Thymus (tissue), 11 donors: ENCODE data around the gene NKAIN2. TPM values are rescaled to one million over a fixed set of nuclear protein-coding genes. Genes with fewer than 3 reads are reported as not detected.

ENCODE experiments used
- DNase-seq, 9 donors: peaks; one replicate each; pipeline ENCODE4 v3.0.0-alpha.2; 2013; ENCODE audit warnings: low spot score in 9 of 9, low read depth in 6 of 9, missing footprints in 1 of 9
- H3K27ac ChIP-seq, 2 donors: one replicate each; pipeline ENCODE4 v1.5.1; 2013; ENCODE audit warnings: control low read depth in 1 of 2, low read depth in 1 of 2, low read length in 1 of 2, mild to moderate bottlenecking in 1 of 2, moderate library complexity in 1 of 2
- H3K27me3 ChIP-seq, 2 donors: one replicate each; pipeline ENCODE4 v1.5.1; 2013; ENCODE audit warnings: low read length in 1 of 2; ENCODE audit not compliant: control insufficient read depth in 2 of 2, insufficient read depth in 1 of 2
- H3K36me3 ChIP-seq, 2 donors: one replicate each; pipeline ENCODE4 v1.5.1; 2013; ENCODE audit warnings: low read length in 1 of 2, mild to moderate bottlenecking in 1 of 2, moderate library complexity in 1 of 2; ENCODE audit not compliant: control insufficient read depth in 2 of 2, insufficient read depth in 2 of 2
- H3K4me1 ChIP-seq, 2 donors: one replicate each; pipeline ENCODE4 v1.5.1; 2013; ENCODE audit warnings: low read length in 2 of 2; ENCODE audit not compliant: control insufficient read depth in 2 of 2, insufficient read depth in 2 of 2
- H3K4me3 ChIP-seq, 2 donors: one replicate each; pipeline ENCODE4 v1.5.1; 2013; ENCODE audit warnings: low read length in 2 of 2, control low read depth in 1 of 2, mild to moderate bottlenecking in 1 of 2
- H3K9me3 ChIP-seq, 2 donors: one replicate each; pipeline ENCODE4 v1.5.1; 2013; ENCODE audit warnings: low read length in 1 of 2, mild to moderate bottlenecking in 1 of 2; ENCODE audit not compliant: control insufficient read depth in 2 of 2, insufficient read depth in 1 of 2
- WGBS: extraction: QIAGEN DNeasy Blood & Tissue Kit; methylation state at CpG from one replicate; pipeline ENCODE4 v1.1.7; 2013; 5-methylcytosine and 5-hydroxymethylcytosine counted together
- polyA plus RNA-seq: library from polyadenylated mRNA; stranded (reverse); fragments of 200-250 nt; gene quantifications from one replicate; pipeline ENCODE4 v1.2.3, GENCODE V29; 2013
- total RNA-seq: library from RNA; stranded (reverse); fragments of 120-200 nt; gene quantifications from one replicate; pipeline ENCODE4 v1.2.4, GENCODE V29; 2013
- donor health status: healthy.

NKAIN2 gene
- total and polyA plus RNA-seq, 2 donors: 1.2 to 2.4 TPM

- Histone ChIP-seq H3K27me3 (no peaks in the 10 kb centered on the region), H3K27ac (no peak overlapping the region), H3K4me1 (no peaks in the 10 kb centered on the region), H3K36me3 (no peaks in the 10 kb centered on the region), H3K9me3 (no peaks in the 10 kb centered on the region), H3K4me3 (no peak overlapping the region)
- no peak for DNase-seq
Measured at GRCh38 chr6:124066269-124066668, 262.6 kb downstream of the NKAIN2 start.

DNA sequence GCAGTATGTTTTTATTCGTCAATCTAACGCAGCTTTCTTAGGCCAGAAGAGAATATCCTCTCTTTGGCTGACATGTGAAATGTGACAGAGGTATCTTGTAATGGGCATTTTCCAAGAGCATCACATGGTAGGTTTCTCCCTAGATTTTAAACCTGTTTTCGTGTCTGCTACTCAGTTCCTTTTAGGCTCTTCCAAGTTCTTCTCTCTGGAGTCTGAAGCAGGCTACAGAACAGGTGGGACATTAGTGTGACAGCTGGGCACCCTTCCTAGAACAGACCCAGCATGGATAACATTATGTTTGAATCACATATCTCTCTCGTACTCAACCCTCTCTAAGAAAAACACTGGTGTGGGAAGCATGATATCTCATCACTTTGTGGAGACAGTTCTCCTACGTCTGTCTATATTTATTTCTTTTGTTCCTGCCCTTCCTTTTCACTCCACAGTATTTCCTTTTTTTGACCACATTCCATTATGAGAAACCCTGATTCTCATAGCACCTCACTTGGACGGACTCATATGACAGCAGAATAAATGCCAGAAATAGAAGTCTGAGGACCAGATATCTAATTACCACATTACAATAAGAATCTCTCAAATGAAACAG is 263.4 kb downstream of the NKAIN2 start:
- Histone ChIP-seq H3K36me3 (no peaks in the 10 kb centered on the region), H3K27me3 (no peaks in the 10 kb centered on the region), H3K27ac (no peak overlapping the region), H3K4me1 (no peaks in the 10 kb centered on the region), H3K9me3 (no peaks in the 10 kb centered on the region), H3K4me3 (no peak overlapping the region)
- WGBS: 72% methylated on average over 6 of the region's 6 CpGs
- DNase-seq: no peak

DNA sequence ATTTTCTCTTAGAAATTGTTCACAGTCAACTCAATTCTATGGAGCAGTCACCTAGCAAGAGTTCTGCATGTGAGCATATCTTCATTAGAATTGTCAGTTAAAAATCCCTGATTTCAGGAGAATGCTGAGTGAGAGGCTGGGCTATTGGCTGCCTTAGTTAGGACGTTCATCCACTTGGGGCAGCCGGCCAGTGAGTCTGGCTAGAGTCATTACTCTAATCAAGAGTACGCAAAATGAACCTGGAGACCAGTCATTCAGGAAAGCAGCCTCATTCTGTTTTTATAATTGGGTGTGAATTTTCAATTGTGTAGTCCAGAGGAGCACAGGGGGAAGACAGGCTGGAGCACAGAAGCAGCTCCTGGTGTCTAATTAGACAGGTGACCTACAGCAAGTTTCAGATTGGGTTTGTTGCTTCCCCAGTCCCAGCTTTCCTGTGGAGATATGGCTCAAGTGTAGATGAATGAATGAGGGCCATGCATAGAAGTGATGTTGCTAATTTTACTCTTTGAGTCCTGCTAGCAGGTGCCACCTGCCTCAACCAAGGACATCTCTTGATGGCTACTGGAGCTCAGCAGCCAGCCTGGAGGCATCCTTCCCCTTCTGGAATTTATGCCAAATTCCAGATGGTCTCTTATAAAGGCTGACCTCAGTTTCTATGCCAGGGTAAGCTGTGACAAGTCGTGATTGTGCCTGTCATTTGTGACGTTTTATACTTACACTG is 265.7 kb downstream of the NKAIN2 start:
- no peaks in the 10 kb centered on the region for H3K9me3 ChIP-seq
- no peaks in the 10 kb centered on the region for H3K36me3 ChIP-seq
- no peak overlapping the region for H3K4me3 ChIP-seq
- no peak overlapping the region for H3K27ac ChIP-seq
- H3K4me1 ChIP-seq: no peaks in the 10 kb centered on the region
- no peaks in the 10 kb centered on the region for H3K27me3 ChIP-seq
- no peak for DNase-seq
- 94% methylated on average over 5 of the region's 5 CpGs for whole genome bisulfite sequencing

GRCh38 chr6:124073021-124073420 is 269.4 kb downstream of the NKAIN2 start:
- H3K27me3 ChIP-seq: no peaks in the 10 kb centered on the region
- H3K9me3 ChIP-seq: no peaks in the 10 kb centered on the region
- 90% methylated on average over 6 of the region's 6 CpGs for WGBS
- no peak overlapping the region for H3K27ac ChIP-seq
- DNase-seq: no peak
- no peak overlapping the region for H3K4me3 ChIP-seq
- H3K36me3 ChIP-seq: no peaks in the 10 kb centered on the region
- H3K4me1 ChIP-seq: no peaks in the 10 kb centered on the region

DNA sequence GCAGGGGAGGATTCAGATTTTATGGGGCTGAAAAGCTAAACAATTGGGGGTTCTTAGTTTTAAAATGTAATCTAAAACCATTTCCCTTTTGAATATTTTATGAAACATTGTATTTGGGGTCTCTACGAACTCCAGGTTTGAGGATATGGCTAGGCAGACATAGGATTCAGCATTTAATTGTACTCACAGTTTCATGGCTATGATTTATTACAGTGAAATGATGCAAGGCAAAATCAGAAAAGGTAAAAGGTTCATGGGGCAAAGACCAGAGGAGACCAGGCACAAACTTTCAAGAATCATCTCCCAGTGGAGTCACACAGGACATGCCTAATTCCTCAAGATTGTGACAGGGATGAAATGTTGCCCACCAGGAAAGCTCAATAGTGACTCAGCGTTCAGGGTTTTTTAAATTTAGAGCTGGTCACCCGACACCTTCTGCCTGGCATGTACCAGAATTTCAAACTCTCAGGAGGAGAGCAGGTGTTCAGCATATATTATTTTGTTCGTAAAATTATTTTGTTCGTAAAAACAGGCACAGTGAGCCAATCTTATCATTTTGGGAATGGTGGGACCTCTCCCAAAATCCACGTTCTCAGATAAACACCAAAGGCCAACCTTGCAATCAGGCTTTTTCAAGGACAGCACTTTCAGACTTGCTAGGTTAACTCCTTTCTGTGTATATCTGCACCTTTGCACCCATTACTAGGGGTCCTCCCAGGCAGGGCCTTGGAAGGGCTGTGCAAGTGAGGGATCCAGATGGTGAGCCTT is 270.3 kb downstream of the NKAIN2 start:
- no peak overlapping the region for H3K4me3 ChIP-seq
- no peaks in the 10 kb centered on the region for H3K27me3 ChIP-seq
- 85% methylated on average over 6 of the region's 6 CpGs for WGBS
- no peaks in the 10 kb centered on the region for H3K36me3 ChIP-seq
- no peak for DNase-seq
- no peak overlapping the region for H3K27ac ChIP-seq
- H3K4me1 ChIP-seq: no peaks in the 10 kb centered on the region
- no peaks in the 10 kb centered on the region for H3K9me3 ChIP-seq

DNA sequence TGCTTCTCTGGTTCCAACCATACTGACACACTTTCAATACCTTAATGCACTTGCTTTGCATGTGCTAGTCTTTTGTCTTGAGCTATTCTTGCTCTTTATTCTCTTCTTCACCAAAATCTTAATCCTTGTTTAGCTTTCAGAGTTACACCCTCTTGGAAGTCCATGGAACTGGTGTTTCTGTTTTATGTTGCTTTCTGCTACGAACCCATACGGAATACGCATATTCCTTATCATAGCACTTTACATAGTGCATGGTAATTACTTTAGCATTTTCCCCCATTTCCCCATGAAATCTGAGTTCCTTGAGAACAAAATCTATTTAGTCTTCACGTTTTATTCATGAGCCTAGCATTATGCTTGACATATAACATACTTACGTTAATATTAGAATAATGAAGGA is 270.9 kb downstream of the NKAIN2 start:
- DNase-seq: no peak
- Histone ChIP-seq H3K36me3 (no peaks in the 10 kb centered on the region), H3K9me3 (no peaks in the 10 kb centered on the region), H3K4me1 (no peaks in the 10 kb centered on the region), H3K4me3 (no peak overlapping the region), H3K27ac (no peak overlapping the region), H3K27me3 (no peaks in the 10 kb centered on the region)
- WGBS: 94% methylated on average over 5 of the region's 5 CpGs

- no peaks in the 10 kb centered on the region for H3K27me3 ChIP-seq
- H3K27ac ChIP-seq: no peak overlapping the region
- H3K4me1 ChIP-seq: no peaks in the 10 kb centered on the region
- no peaks in the 10 kb centered on the region for H3K36me3 ChIP-seq
- no peak for DNase-seq
- no peak overlapping the region for H3K4me3 ChIP-seq
- 92% methylated on average over 5 of the region's 5 CpGs for WGBS
- no peaks in the 10 kb centered on the region for H3K9me3 ChIP-seq
Measured at GRCh38 chr6:124076336-124077048, 272.8 kb downstream of the NKAIN2 start.

- DNase-seq: no peak
- H3K9me3 ChIP-seq: no peaks in the 10 kb centered on the region
- H3K4me3 ChIP-seq: no peak overlapping the region
- H3K27me3 ChIP-seq: no peaks in the 10 kb centered on the region
- no peak overlapping the region for H3K27ac ChIP-seq
- H3K36me3 ChIP-seq: no peaks in the 10 kb centered on the region
- no peaks in the 10 kb centered on the region for H3K4me1 ChIP-seq
Measured at GRCh38 chr6:124078169-124078568, 274.5 kb downstream of the NKAIN2 start.

- no peaks in the 10 kb centered on the region for H3K9me3 ChIP-seq
- WGBS: 81% methylated on average over 1 of the region's 1 CpG
- H3K4me3 ChIP-seq: no peak overlapping the region
- no peaks in the 10 kb centered on the region for H3K4me1 ChIP-seq
- no peak for DNase-seq
- no peaks in the 10 kb centered on the region for H3K36me3 ChIP-seq
- H3K27ac ChIP-seq: no peak overlapping the region
- H3K27me3 ChIP-seq: no peaks in the 10 kb centered on the region
Measured at GRCh38 chr6:124080483-124080882, 276.8 kb downstream of the NKAIN2 start.
